G401 (cell line): ENCODE measurements around the gene MRPS18C. TPM values are rescaled to one million over a fixed set of nuclear protein-coding genes. Genes with fewer than 3 reads are reported as not detected.

Experiments used
- DNase-seq: peaks from one replicate; pipeline ENCODE4 v3.0.0-alpha.2; 2015; ENCODE audit warnings: low spot score
- in situ Hi-C: cut with HindIII; loops from 2 replicates; pipeline ENCODE4 v1.10.0; 2016; ENCODE audit warnings: low sequenced_read_pairs, mixed read lengths
- total RNA-seq: library from RNA; depleted of rRNA; stranded (reverse); fragments of >200 nt; shearing (Covaris generic); gene quantifications from 2 replicates; pipeline ENCODE4 v1.2.3, GENCODE V29; 2014; rRNA removed

The MRPS18C gene
- 35.3 and 38.1 TPM in 2 replicates for total RNA-seq

GRCh38 chr4:83455281-83456183 lies at the start of gene MRPS18C, which contains the start of gene HELQ:
MRPS18C (plus strand) TSS chr4:83456058; CDS start chr4:83456078, 20 bp downstream.
HELQ (minus strand) TSS chr4:83455823; CDS start chr4:83455693, 130 bp downstream.
- in situ Hi-C loops, result no loop called here
- peak; percentile 99 for DNase-seq

GRCh38 chr4:83408908-83409307 lies 47.0 kb upstream of the MRPS18C start:
- DNase-seq, result no peak
- in situ Hi-C loops, result no loop called here

- in situ Hi-C loops, result no loop called here
- DNase-seq, result no peak
Observed at GRCh38 chr4:83413676-83414075, 42.2 kb upstream of the MRPS18C start.

GRCh38 chr4:83417566-83417965 lies 38.3 kb upstream of the MRPS18C start:
- DNase-seq, result no peak
- in situ Hi-C loops, result no loop called here

- in situ Hi-C loops, result no loop called here
- DNase-seq, result no peak
Observed at GRCh38 chr4:83418211-83418610, 37.6 kb upstream of the MRPS18C start.

GRCh38 chr4:83431200-83431599 lies 24.7 kb upstream of the MRPS18C start:
- in situ Hi-C loops, result no loop called here
- no peak for DNase-seq

GRCh38 chr4:83436680-83437079 lies 19.2 kb upstream of the MRPS18C start:
- DNase-seq, result no peak
- in situ Hi-C loops, result no loop called here

GRCh38 chr4:83438719-83439118 lies 17.1 kb upstream of the MRPS18C start:
- in situ Hi-C loops, result no loop called here
- no peak for DNase-seq

GRCh38 chr4:83440148-83440814 lies 15.6 kb upstream of the MRPS18C start:
- in situ Hi-C loops, result no loop called here

GRCh38 chr4:83440899-83441298 lies 15.0 kb upstream of the MRPS18C start:
- in situ Hi-C loops, result no loop called here
- DNase-seq, result no peak

More at GRCh38 chr4:83440148-83440814, 15.6 kb upstream of the MRPS18C start:
- no peak for DNase-seq

- no peak for DNase-seq
- in situ Hi-C loops, result no loop called here
Observed at GRCh38 chr4:83449009-83449408, 6.8 kb upstream of the MRPS18C start.

GRCh38 chr4:83454686-83455085 lies 1.2 kb upstream of the MRPS18C start:
- in situ Hi-C loops, result no loop called here
- peak; percentile 21 for DNase-seq

GRCh38 chr4:83456184-83456501 lies 285 bp downstream of the MRPS18C start:
- in situ Hi-C loops, result no loop called here
- DNase-seq, result no peak

GRCh38 chr4:83473423-83473822 lies 17.6 kb downstream of the MRPS18C start:
- in situ Hi-C loops, result no loop called here
- no peak for DNase-seq

- in situ Hi-C loops, result no loop called here
- DNase-seq, result no peak
Observed at GRCh38 chr4:83473966-83474365, 18.1 kb downstream of the MRPS18C start.

GRCh38 chr4:83484500-83485461 lies 28.9 kb downstream of the MRPS18C start, which contains the start of gene ABRAXAS1:
ABRAXAS1 (minus strand) TSS chr4:83485100; CDS start chr4:83485072, 28 bp downstream.
- in situ Hi-C loops, result no loop called here
- DNase-seq, result peak; percentile 95

GRCh38 chr4:83486457-83487129 lies 30.7 kb downstream of the MRPS18C start:
- in situ Hi-C loops, result no loop called here
- DNase-seq, result no peak

- in situ Hi-C loops, result no loop called here
- DNase-seq, result no peak
Observed at GRCh38 chr4:83489711-83490326, 34.0 kb downstream of the MRPS18C start.
